NCI-H1930 (cell line): Measurements from ENCODE around the gene TBC1D3H.
"Not testable (repeated sequence)": the region's sequence is repeated elsewhere in the genome, so short reads cannot be mapped to it uniquely, and the experiment has no call there.

ENCODE experiments used
- DNase-seq, 2 experiments: peaks; one replicate each; lab custom pipeline; 2025; lab: John Stamatoyannopoulos, UW

TBC1D3H gene

DNA sequence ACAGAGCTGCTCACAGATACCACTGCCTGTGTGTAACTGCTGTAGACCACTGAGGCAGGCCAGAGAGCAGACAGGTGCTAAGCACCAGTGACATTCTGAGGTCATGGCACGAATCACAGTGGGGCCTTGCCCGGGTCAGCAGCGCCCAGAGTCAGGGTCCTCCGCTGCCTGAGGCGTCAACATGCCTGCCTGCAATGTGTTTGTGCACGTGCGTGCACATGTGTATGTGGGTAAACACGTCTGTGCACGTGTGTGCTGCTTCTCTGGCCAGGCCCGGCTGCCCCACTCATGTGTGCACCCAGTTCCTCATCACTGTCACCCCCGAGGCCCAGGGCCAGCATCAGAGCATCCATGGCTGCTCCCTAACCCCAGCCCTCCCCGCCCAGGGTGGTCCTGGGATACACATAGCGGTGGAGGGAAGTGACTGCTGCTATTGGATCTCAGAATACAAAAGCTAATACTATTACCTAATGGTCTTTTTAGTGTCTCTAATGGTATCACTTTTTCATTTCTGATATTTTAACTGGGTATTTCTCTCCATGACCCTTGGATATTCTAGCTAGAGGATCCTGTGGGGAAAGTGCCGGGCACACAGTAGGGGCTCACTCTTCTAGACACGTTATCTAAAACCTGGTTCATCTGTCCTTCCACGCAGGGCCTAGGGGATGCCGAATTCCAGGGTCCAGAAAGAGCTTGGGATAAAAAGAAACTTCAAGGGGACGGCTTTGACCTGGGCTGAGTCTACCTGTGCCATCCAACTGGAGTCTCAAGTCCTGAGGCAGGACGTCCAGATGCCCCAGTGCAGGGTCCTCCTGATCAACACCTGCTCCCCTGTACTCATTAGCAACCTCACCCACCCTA lies at the start of gene TBC1D3H:
TSS of gene TBC1D3H (minus strand) at position 51 of the 861 bp plus-strand sequence. CDS start 1,540 bp downstream, outside the sequence.
- DNase-seq, result not testable (repeated sequence)

DNA sequence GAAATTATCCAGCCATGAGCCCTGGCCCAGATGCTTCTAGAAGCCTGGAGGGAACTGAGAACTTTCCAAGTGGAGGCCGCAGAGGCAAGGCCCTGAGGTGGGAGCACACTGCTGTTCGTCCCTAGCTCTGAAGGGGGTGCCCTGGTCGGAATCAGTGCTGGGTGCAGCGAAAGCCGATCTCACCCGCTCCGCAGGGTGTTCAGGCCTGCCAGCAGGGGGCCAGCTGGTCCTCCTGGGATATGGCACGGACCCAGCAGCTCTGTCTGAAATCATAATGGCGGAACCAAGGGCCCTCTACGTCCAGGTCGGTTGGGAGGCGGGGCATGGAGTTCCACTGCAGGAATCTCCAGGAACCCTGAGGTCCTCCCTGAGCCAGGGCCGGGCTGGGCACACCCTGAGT lies 40.7 kb upstream of the TBC1D3H start:
- DNase-seq, result not testable (repeated sequence)

DNA sequence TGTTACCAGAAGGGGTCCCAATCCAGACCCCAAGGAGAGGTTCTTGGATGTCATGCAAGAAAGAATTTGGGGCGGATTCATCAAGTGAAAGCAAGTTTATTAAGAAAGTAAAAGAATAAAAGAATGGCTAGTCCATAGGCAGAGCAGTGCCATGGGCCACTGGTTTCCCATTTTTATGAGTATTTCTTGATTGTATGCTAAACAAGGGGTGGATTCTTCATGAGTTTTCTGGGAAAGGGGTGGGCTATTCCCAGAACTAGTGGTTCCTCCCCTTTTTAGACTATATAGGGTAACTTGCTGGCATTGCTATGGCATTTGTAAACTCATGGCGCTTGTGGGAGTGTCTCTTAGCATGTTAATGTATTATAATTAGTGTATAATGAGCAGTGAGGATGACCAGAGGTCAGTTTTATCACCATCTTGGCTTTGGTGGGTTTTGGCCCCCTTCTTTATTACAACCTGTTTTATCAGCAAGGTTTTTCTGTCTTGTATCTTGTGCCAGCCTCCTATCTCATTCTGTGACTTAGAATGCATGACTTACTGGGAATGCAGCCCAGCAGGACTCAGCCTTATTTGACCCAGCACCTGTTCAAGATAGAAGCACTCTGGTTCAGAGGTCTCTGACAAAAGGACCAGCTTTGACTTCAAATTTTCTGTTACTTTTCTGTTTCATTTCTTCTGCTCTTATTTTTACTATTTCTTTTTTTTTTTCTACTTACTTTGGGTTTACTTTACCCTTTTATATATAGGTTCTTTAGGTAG lies 27.1 kb upstream of the TBC1D3H start:
- DNase-seq, result not testable (repeated sequence)

DNA sequence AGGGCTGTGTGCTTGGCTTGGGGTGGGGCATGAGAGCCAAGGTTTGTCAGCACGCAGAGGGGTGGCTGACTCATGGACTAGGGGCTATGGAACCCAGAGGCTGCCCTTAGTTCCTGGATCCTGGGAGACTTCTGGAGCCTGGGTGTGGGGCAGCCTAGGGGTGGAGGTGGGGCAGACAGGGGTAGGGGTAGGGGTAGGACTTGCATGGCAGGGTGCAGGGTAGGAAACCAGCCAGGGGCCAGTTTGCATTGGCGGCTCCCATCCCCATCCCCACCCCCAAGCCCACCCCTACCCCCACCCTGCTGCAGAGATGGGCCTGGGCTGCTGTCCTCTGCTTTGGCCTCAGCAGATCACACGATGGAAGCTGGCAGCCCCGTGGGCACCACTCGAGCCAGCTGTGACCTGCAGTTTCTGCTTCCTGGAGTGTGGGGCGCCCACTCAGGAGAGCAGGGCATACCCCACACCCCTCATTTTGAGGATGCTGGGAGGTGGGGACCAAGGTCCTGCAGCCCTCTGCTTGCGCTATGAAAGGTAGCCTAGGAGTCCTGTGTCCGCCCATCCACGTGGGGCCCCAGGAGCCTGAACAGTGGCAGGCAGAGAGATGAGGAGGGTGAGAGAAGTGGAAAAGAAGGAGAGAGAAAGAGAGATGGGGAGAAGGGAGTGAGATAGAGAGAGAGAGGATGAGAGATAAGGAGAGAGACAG lies 2.9 kb upstream of the TBC1D3H start:
- DNase-seq, result not testable (repeated sequence)

DNA sequence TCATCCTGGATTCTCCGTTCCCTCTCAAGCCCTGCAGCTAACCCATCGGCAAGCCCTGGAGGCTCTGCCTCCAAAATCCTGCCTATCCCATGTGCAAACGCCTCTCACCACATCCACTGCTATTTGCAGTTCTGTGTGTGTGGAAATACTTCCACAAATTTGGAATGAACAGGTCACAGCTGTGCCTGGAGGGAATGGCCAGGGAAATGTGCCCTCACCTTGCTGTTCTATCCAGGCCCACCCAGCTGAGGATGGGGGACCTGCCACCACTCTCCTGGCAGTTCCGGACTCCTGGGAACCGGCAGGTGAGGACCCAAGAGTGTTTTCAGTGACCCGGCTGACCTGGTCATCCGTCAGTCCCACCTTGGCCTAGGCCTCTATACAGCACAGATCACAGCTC lies 12.3 kb downstream of the TBC1D3H start:
- DNase-seq, result not testable (repeated sequence)

DNA sequence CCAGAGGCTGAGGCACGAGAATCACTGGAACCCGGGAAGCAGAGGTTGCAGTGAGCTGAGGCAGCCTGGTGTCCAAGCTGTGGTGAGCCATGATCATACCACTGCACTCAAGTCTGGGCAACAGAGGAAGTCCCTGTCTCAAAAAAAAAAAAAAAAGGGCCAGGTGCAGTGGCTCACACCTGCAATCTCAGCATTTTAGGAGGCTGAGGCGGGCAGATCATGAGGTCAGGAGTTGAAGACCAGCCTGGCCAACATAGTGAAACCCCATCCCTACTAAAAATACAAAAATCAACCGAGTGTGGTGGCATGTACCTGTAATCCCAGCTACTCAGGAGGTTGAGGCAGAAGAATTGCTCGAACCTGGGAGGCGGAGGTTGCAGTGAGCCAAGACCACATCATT lies 25.7 kb downstream of the TBC1D3H start:
- DNase-seq, result not testable (repeated sequence)
